HL-60 (cell line): ENCODE results near the gene RUNDC1.

Experiments used
- POLR2AphosphoS5 ChIP-seq: IDR thresholded peaks from 2 replicates; pipeline ENCODE4 v1.6.1; 2012; ENCODE audit warnings: low read depth
- TF ChIP-seq, protein P1 (sequence below): IDR thresholded peaks from 2 replicates; pipeline ENCODE4 v1.6.1; 2012; ENCODE audit warnings: low read depth; ENCODE audit not compliant: insufficient replicate concordance
- TF ChIP-seq, protein P2 (sequence below): IDR thresholded peaks from one replicate; pipeline ENCODE4 v1.5.1; 2011; ENCODE audit warnings: low read length, control low read depth, inconsistent platforms; ENCODE audit not compliant: insufficient read depth

DNA sequence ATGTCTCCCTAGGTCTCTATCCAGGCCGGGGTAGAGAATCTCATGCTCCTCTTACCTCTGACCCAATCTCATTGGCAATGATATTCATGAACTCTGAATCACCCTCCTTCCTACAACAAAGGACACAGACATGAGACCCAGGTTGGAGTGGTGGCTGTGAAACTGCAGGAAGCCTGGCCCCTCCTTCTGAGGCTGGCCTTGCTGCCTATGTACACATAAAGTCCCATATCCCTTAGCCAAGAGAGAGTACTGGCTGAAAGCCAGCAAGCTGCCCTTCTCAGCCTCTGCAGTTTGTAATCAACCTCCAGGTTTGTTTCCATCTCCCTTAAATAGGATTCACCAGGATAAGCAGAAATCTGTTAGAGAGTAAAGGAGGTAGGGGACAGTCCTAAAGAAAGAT is 26.7 kb upstream of the RUNDC1 start:
- TF ChIP-seq, protein P1, sequence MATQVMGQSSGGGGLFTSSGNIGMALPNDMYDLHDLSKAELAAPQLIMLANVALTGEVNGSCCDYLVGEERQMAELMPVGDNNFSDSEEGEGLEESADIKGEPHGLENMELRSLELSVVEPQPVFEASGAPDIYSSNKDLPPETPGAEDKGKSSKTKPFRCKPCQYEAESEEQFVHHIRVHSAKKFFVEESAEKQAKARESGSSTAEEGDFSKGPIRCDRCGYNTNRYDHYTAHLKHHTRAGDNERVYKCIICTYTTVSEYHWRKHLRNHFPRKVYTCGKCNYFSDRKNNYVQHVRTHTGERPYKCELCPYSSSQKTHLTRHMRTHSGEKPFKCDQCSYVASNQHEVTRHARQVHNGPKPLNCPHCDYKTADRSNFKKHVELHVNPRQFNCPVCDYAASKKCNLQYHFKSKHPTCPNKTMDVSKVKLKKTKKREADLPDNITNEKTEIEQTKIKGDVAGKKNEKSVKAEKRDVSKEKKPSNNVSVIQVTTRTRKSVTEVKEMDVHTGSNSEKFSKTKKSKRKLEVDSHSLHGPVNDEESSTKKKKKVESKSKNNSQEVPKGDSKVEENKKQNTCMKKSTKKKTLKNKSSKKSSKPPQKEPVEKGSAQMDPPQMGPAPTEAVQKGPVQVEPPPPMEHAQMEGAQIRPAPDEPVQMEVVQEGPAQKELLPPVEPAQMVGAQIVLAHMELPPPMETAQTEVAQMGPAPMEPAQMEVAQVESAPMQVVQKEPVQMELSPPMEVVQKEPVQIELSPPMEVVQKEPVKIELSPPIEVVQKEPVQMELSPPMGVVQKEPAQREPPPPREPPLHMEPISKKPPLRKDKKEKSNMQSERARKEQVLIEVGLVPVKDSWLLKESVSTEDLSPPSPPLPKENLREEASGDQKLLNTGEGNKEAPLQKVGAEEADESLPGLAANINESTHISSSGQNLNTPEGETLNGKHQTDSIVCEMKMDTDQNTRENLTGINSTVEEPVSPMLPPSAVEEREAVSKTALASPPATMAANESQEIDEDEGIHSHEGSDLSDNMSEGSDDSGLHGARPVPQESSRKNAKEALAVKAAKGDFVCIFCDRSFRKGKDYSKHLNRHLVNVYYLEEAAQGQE = no peak
- TF ChIP-seq, protein P2, sequence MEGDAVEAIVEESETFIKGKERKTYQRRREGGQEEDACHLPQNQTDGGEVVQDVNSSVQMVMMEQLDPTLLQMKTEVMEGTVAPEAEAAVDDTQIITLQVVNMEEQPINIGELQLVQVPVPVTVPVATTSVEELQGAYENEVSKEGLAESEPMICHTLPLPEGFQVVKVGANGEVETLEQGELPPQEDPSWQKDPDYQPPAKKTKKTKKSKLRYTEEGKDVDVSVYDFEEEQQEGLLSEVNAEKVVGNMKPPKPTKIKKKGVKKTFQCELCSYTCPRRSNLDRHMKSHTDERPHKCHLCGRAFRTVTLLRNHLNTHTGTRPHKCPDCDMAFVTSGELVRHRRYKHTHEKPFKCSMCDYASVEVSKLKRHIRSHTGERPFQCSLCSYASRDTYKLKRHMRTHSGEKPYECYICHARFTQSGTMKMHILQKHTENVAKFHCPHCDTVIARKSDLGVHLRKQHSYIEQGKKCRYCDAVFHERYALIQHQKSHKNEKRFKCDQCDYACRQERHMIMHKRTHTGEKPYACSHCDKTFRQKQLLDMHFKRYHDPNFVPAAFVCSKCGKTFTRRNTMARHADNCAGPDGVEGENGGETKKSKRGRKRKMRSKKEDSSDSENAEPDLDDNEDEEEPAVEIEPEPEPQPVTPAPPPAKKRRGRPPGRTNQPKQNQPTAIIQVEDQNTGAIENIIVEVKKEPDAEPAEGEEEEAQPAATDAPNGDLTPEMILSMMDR = no peak
- TF ChIP-seq POLR2AphosphoS5 = no peak
